ENCODE data around the gene SLCO4A1. TPM values are rescaled to one million over a fixed set of nuclear protein-coding genes. Genes with fewer than 3 reads are reported as not detected.

Gene SLCO4A1
- total and polyA plus RNA-seq, 9 of the 15 experiments (the other 6 are each of a cell fraction or from before 2014, with no cell fraction given), result 1.6 to 21.9 (median 12.8) TPM

DNA sequence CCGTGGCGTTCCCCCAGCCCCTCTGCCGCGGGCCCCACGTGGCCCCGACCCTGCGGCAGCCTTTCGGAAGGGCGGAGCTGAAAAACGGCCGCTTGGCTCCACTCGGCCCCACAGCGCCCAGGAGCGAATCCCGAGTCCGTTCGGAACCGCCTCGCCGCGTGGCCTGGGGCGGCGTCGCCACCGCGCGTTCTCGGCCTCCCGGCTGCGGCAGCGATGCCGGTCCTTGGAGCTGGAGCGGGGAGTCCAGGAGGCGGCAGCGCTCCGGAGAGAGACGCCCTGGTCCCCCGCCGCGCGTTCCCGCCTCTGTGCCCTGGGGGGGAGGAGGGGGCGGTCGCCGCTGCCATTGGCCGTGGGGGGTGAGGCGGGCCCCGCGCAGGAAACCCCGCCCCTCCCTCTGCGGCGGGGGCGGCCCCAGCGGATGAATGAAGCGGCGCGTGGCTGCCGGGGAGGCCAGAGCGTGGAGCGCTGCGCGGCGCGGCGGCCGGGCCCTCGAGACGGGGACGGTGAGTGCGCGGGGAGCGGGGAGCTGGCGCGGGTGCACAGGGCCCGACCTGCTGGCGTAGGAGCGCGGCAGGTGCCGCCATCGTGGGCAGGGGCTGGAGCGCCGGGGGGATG lies at the start of gene SLCO4A1 (continued):
- TF ChIP-seq E2F6 (IDR thresholded peaks at IDR 0.05; ENCODE audit: borderline replicate concordance in 1 of 2, extremely low read depth in 1 of 2, insufficient read depth in 1 of 2, insufficient read length in 1 of 2, low read depth in 1 of 2, low read length in 1 of 2, poor library complexity in 1 of 2, severe bottlenecking in 1 of 2) (peak; percentile 70 to 95), ZNF431 (CRISPR knock-in tag; IDR thresholded peaks at IDR 0.05) (0 out of 2 replicates have a peak, but pooled peaks have one; percentile 36), ZFP1 (CRISPR knock-in tag; IDR thresholded peaks at IDR 0.05) (no peak), TBP (optimal IDR thresholded peaks at IDR 0.05; ENCODE audit: low read depth, low read length) (peak; percentile 46), E2F3 (CRISPR knock-in tag; IDR thresholded peaks at IDR 0.05) (peak; percentile 64; the same call in 1 of the 2 replicates), USF1 (CRISPR knock-in tag; IDR thresholded peaks at IDR 0.05) (peak; percentile 74), SP1 (CRISPR knock-in tag; IDR thresholded peaks at IDR 0.05) (0 out of 2 replicates have a peak, but pooled peaks have one; percentile 18), ZEB2 (IDR thresholded peaks at IDR 0.05) (no peak), NCOR1 (IDR thresholded peaks at IDR 0.05) (no peak), SREBF1 (IDR thresholded peaks at IDR 0.05; ENCODE audit: borderline replicate concordance, low read depth, low read length) (no peak), TCF3 (CRISPR knock-in tag; IDR thresholded peaks at IDR 0.05) (no peak), PHF8 (IDR thresholded peaks at IDR 0.05; ENCODE audit: borderline replicate concordance, low read length) (peak; percentile 78; the same call in 1 of the 2 replicates), VEZF1 (CRISPR knock-in tag; IDR thresholded peaks at IDR 0.05) (peak; percentile 91), KAT2B (IDR thresholded peaks at IDR 0.05; ENCODE audit: low read depth, low read length) (no peak), ZNF311 (CRISPR knock-in tag; IDR thresholded peaks at IDR 0.05) (no peak), ZNF778 (CRISPR knock-in tag; IDR thresholded peaks at IDR 0.05) (no peak), FOS (IDR thresholded peaks at IDR 0.05; ENCODE audit: extremely low read depth, insufficient read length) (no peak), GATAD2A (IDR thresholded peaks at IDR 0.05) (no peak), RBFOX2 (IDR thresholded peaks at IDR 0.05; ENCODE audit: low read depth, low read length) (peak; percentile 87), IFI16 (CRISPR knock-in tag; IDR thresholded peaks at IDR 0.05) (no peak)
- TF ChIP-seq, protein P1, sequence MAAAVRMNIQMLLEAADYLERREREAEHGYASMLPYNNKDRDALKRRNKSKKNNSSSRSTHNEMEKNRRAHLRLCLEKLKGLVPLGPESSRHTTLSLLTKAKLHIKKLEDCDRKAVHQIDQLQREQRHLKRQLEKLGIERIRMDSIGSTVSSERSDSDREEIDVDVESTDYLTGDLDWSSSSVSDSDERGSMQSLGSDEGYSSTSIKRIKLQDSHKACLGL (CRISPR knock-in tag; IDR thresholded peaks at IDR 0.05; ENCODE audit: borderline replicate concordance, poor library complexity, severe bottlenecking), result no peak
- TF ChIP-seq, protein P2, sequence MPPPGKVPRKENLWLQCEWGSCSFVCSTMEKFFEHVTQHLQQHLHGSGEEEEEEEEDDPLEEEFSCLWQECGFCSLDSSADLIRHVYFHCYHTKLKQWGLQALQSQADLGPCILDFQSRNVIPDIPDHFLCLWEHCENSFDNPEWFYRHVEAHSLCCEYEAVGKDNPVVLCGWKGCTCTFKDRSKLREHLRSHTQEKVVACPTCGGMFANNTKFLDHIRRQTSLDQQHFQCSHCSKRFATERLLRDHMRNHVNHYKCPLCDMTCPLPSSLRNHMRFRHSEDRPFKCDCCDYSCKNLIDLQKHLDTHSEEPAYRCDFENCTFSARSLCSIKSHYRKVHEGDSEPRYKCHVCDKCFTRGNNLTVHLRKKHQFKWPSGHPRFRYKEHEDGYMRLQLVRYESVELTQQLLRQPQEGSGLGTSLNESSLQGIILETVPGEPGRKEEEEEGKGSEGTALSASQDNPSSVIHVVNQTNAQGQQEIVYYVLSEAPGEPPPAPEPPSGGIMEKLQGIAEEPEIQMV (tag; conservative IDR thresholded peaks at IDR 0.05; ENCODE audit: low read depth), result no peak
- TF ChIP-seq, protein P3, sequence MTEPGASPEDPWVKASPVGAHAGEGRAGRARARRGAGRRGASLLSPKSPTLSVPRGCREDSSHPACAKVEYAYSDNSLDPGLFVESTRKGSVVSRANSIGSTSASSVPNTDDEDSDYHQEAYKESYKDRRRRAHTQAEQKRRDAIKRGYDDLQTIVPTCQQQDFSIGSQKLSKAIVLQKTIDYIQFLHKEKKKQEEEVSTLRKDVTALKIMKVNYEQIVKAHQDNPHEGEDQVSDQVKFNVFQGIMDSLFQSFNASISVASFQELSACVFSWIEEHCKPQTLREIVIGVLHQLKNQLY (CRISPR knock-in tag; conservative IDR thresholded peaks at IDR 0.05), result no peak

Measured in K562 (cell line).